Activated CD8-positive, alpha-beta T cell treated with anti-CD3 and anti-CD28 coated beads for 36 hours (primary cell): Measurements from ENCODE around the gene UCHL5. TPM values are rescaled to one million over a fixed set of nuclear protein-coding genes. Genes with fewer than 3 reads are reported as not detected.

Experiments used
- ATAC-seq: fragments of 200-7000 bp; cut with Tn5 transposase; one replicate; pipeline ENCODE4 v1.10.0; 2021; ENCODE audit warnings: mild to moderate bottlenecking, moderate library complexity
- CTCF ChIA-PET: fragments of 350-600 bp; sonication (Branson Sonifier 250); formaldehyde crosslinking; loops from one replicate; lab custom pipeline; 2021; ENCODE audit warnings: antibody characterized with exemption; lab: Charles Lee
- POLR2A ChIA-PET: fragments of 350-600 bp; sonication (Branson Sonifier 250); formaldehyde crosslinking; loops from one replicate; lab custom pipeline; 2021; ENCODE audit warnings: antibody characterized with exemption; lab: Charles Lee
- DNase-seq: peaks from one replicate; pipeline ENCODE4 v3.0.0-alpha.2; 2020
- H3K27ac Mint-ChIP-seq: one replicate; pipeline ENCODE4 v1.8.0; 2021; ENCODE audit warnings: mild to moderate bottlenecking, mixed read lengths
- H3K27me3 Mint-ChIP-seq: one replicate; pipeline ENCODE4 v1.8.0; 2021; ENCODE audit warnings: mixed read lengths
- H3K36me3 Mint-ChIP-seq: one replicate; pipeline ENCODE4 v1.8.0; 2021; ENCODE audit warnings: low read depth, mixed read lengths
- H3K4me1 Mint-ChIP-seq: one replicate; pipeline ENCODE4 v1.8.0; 2021; ENCODE audit warnings: low read depth, mixed read lengths
- H3K4me3 Mint-ChIP-seq: one replicate; pipeline ENCODE4 v1.8.0; 2021; ENCODE audit warnings: mild to moderate bottlenecking, moderate library complexity, mixed read lengths
- H3K9me3 Mint-ChIP-seq: one replicate; pipeline ENCODE4 v1.8.0; 2021; ENCODE audit warnings: mixed read lengths
- CTCF ChIP-seq: fragments of 200-600 bp; IDR thresholded peaks from one replicate; pipeline ENCODE4 v1.8.0; 2022; ENCODE audit warnings: antibody characterized with exemption, mild to moderate bottlenecking
- intact Hi-C: fragments of 100-400 bp; cut with micrococcal nuclease; formaldehyde crosslinking; loops from one replicate; pipeline ENCODE4 v1.10.0; 2022
- total RNA-seq, 2 experiments: library from RNA; stranded (reverse); gene quantifications; one replicate each; pipeline ENCODE4 v1.2.3, GENCODE V29; 2021

Gene UCHL5
- total RNA-seq, 2 experiments from 2014 or later: 81.3 to 85.7 TPM

GRCh38 chr1:192966073-192966472, 93.1 kb downstream of the UCHL5 start:
- intact Hi-C loops: no loop called here
- CTCF ChIA-PET: no interaction called here

GRCh38 chr1:192962901-192963300, 96.3 kb downstream of the UCHL5 start:
- H3K9me3 Mint-ChIP-seq: no peaks in the 10 kb centered on the region
- H3K4me1 Mint-ChIP-seq: peaks cover 3% of the 10 kb centered on the region
- no peak for DNase-seq
- no peaks in the 10 kb centered on the region for H3K36me3 Mint-ChIP-seq
- no peak overlapping the region for H3K27ac Mint-ChIP-seq
- TF ChIP-seq CTCF: no peak
- ChIA-PET POLR2A (no interaction called here), CTCF (no interaction called here)
- intact Hi-C loops: no loop called here
- H3K4me3 Mint-ChIP-seq: no peak overlapping the region
- ATAC-seq: no peak
- no peaks in the 10 kb centered on the region for H3K27me3 Mint-ChIP-seq

More at GRCh38 chr1:192966073-192966472, 93.1 kb downstream of the UCHL5 start:
- POLR2A ChIA-PET: interaction anchor here (0.9 kb wide), 1 partner anchor 154 kb away, joined by 3 read pairs; no protein-coding TSS in a partner anchor
- Mint-ChIP-seq H3K27ac (no peak overlapping the region), H3K4me3 (no peak overlapping the region), H3K27me3 (no peaks in the 10 kb centered on the region), H3K36me3 (no peaks in the 10 kb centered on the region), H3K4me1 (peaks cover 3% of the 10 kb centered on the region), H3K9me3 (no peaks in the 10 kb centered on the region)
- DNase-seq (no peak), ATAC-seq (no peak)
- no peak for TF ChIP-seq CTCF

Other genes starting within 250 kb of the UCHL5 start
- 10 to 100 TPM; 56.2 to 63.4 TPM for gene RO60, start 252 bp upstream of the UCHL5 start, total RNA-seq
- 10 to 100 TPM; 24.3 to 29.5 TPM for gene GLRX2, start 46.1 kb upstream of the UCHL5 start, total RNA-seq
- 10 to 100 TPM; 45.1 to 50.2 TPM for gene CDC73, start 62.7 kb upstream of the UCHL5 start, total RNA-seq
- gene B3GALT2, start 127.3 kb upstream of the UCHL5 start, total RNA-seq: under 1 TPM in 1 of 2 experiments, not detected in 1; 0.18 TPM